Measurements from ENCODE around the gene S1PR4. TPM values are rescaled to one million over a fixed set of nuclear protein-coding genes. Genes with fewer than 3 reads are reported as not detected.

Gene S1PR4
- total and polyA plus RNA-seq, 9 of the 15 experiments (the other 6 are each of a cell fraction or from before 2014, with no cell fraction given): 0.27 TPM; not detected in 8

DNA sequence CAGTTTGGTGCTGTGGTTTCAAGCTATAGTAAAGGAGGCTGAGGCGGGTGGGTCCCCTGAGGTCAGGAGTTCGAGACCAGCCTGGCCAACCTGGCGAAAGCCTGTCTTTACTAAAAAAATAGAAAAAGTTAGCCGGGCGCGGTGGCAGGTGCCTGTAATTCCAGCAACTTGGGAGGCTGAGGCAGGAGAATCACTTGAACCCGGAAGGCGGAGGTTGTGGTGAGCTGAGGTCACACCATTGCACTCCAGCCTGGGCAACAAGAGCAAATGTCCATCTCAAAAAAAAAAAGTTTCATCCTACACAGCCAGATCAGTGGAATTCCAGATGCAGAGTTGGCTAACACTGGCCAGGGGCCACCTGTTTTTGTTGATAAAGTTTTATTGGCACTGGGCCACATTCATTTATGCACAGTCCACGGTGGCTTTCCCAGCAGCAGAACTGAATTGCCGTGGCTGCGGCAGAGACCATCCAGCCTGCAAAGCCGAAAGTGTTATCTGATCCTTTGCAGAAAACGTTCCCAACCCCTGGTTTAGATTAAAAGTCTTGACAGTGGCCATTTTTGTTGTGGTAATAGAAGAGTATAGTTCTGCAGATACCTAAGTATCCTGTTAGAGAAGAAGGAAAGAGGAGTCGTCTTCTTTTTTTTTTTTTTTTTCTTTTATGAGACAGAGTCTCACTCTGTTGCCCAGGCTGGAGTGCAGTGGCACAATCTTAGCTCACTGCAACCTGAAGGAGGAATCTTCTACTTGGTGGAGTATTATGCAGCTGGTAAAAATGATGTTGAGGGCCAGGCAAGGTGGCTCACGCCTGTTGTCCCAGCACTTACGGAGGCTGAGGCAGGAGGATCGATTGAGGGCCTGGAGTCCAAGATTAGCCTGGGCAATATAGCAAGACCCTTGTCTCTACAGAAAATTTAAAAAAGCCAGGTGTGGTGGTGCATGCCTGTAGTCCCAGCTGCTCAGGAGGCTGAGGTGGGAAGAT is 15.8 kb downstream of the S1PR4 start (continued):
- TF ChIP-seq, protein P1, sequence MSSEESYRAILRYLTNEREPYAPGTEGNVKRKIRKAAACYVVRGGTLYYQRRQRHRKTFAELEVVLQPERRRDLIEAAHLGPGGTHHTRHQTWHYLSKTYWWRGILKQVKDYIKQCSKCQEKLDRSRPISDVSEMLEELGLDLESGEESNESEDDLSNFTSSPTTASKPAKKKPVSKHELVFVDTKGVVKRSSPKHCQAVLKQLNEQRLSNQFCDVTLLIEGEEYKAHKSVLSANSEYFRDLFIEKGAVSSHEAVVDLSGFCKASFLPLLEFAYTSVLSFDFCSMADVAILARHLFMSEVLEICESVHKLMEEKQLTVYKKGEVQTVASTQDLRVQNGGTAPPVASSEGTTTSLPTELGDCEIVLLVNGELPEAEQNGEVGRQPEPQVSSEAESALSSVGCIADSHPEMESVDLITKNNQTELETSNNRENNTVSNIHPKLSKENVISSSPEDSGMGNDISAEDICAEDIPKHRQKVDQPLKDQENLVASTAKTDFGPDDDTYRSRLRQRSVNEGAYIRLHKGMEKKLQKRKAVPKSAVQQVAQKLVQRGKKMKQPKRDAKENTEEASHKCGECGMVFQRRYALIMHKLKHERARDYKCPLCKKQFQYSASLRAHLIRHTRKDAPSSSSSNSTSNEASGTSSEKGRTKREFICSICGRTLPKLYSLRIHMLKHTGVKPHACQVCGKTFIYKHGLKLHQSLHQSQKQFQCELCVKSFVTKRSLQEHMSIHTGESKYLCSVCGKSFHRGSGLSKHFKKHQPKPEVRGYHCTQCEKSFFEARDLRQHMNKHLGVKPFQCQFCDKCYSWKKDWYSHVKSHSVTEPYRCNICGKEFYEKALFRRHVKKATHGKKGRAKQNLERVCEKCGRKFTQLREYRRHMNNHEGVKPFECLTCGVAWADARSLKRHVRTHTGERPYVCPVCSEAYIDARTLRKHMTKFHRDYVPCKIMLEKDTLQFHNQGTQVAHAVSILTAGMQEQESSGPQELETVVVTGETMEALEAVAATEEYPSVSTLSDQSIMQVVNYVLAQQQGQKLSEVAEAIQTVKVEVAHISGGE (CRISPR knock-in tag; IDR thresholded peaks at IDR 0.05): 0 out of 6 replicates have a peak, but pooled peaks of 1 of the 3 experiments have one; percentile 43
- TF ChIP-seq ZFP1 (CRISPR knock-in tag; IDR thresholded peaks at IDR 0.05): no peak
- TF ChIP-seq, protein P2, sequence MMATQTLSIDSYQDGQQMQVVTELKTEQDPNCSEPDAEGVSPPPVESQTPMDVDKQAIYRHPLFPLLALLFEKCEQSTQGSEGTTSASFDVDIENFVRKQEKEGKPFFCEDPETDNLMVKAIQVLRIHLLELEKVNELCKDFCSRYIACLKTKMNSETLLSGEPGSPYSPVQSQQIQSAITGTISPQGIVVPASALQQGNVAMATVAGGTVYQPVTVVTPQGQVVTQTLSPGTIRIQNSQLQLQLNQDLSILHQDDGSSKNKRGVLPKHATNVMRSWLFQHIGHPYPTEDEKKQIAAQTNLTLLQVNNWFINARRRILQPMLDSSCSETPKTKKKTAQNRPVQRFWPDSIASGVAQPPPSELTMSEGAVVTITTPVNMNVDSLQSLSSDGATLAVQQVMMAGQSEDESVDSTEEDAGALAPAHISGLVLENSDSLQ (IDR thresholded peaks at IDR 0.05): no peak
- TF ChIP-seq KDM1A (IDR thresholded peaks at IDR 0.05): peak in 1 of 2 experiments; percentile 43; a peak in 3 of 4 replicates
- TF ChIP-seq FOXK2 (conservative IDR thresholded peaks at IDR 0.05 in 1 of 2, IDR thresholded peaks at IDR 0.05 in 1 of 2; ENCODE audit: low read depth in 2 of 2): peak; percentile 12 to 63; a peak in 1 of 4 replicates
- TF ChIP-seq GABPA (tag; conservative IDR thresholded peaks at IDR 0.05; ENCODE audit: low read depth): no peak
- TF ChIP-seq, protein P3, sequence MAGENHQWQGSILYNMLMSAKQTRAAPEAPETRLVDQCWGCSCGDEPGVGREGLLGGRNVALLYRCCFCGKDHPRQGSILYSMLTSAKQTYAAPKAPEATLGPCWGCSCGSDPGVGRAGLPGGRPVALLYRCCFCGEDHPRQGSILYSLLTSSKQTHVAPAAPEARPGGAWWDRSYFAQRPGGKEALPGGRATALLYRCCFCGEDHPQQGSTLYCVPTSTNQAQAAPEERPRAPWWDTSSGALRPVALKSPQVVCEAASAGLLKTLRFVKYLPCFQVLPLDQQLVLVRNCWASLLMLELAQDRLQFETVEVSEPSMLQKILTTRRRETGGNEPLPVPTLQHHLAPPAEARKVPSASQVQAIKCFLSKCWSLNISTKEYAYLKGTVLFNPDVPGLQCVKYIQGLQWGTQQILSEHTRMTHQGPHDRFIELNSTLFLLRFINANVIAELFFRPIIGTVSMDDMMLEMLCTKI (IDR thresholded peaks at IDR 0.05; ENCODE audit: partially characterized antibody): no peak
- no peak for TF ChIP-seq KDM5B (IDR thresholded peaks at IDR 0.05; ENCODE audit: insufficient replicate concordance, low read depth, low read length)
- TF ChIP-seq HMG20A (CRISPR knock-in tag; conservative IDR thresholded peaks at IDR 0.05): no peak
- no peak for TF ChIP-seq TCF7L2 (IDR thresholded peaks at IDR 0.05; ENCODE audit: low read depth, low read length)
- no peak; the same call in 1 of the 2 replicates for TF ChIP-seq SP1 (CRISPR knock-in tag; IDR thresholded peaks at IDR 0.05)
- TF ChIP-seq EWSR1 (IDR thresholded peaks at IDR 0.05; ENCODE audit: borderline replicate concordance, low read depth, partially characterized antibody): no peak
- TF ChIP-seq SMARCC2 (IDR thresholded peaks at IDR 0.05; ENCODE audit: low read depth): 0 out of 2 replicates have a peak, but pooled peaks have one; percentile 14
- TF ChIP-seq SMAD4 (CRISPR knock-in tag; conservative IDR thresholded peaks at IDR 0.05): peak; percentile 59
- TF ChIP-seq, protein P4, sequence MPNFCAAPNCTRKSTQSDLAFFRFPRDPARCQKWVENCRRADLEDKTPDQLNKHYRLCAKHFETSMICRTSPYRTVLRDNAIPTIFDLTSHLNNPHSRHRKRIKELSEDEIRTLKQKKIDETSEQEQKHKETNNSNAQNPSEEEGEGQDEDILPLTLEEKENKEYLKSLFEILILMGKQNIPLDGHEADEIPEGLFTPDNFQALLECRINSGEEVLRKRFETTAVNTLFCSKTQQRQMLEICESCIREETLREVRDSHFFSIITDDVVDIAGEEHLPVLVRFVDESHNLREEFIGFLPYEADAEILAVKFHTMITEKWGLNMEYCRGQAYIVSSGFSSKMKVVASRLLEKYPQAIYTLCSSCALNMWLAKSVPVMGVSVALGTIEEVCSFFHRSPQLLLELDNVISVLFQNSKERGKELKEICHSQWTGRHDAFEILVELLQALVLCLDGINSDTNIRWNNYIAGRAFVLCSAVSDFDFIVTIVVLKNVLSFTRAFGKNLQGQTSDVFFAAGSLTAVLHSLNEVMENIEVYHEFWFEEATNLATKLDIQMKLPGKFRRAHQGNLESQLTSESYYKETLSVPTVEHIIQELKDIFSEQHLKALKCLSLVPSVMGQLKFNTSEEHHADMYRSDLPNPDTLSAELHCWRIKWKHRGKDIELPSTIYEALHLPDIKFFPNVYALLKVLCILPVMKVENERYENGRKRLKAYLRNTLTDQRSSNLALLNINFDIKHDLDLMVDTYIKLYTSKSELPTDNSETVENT (CRISPR knock-in tag; IDR thresholded peaks at IDR 0.05): no peak
- no peak for TF ChIP-seq ZNF717 (CRISPR knock-in tag; IDR thresholded peaks at IDR 0.05)

Measured in K562 (cell line).